ENCODE measurements around the gene GGT7. TPM values are rescaled to one million over a fixed set of nuclear protein-coding genes. Genes with fewer than 3 reads are reported as not detected.
"Not testable (repeated sequence)": the region's sequence is repeated elsewhere in the genome, so short reads cannot be mapped to it uniquely, and the experiment has no call there.

GGT7 gene
- total RNA-seq, 1 donor from 2014 or later: 25.5 TPM

DNA sequence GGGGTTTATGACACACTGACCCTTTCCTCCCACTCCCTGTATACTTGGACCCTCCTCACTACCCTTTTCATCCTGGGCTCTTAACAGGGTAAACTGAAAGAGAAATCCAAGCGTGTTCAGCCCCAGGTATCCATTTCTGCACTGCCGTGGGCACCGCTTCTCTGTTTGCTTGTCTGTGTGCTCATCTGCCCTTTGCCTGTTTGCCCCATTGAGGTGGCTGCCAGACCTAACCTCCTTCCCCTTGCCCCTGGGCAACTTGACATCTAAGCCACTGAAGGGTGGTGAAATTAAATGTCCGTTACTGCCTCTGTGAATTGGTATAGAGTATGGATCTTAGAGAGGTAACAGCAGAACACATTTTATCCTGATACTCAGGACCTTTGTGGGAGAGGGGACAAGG lies 42.5 kb upstream of the GGT7 start:
- H3K9me3 ChIP-seq: no peaks in the 10 kb centered on the region
- H3K4me3 ChIP-seq: no peak overlapping the region
- TF ChIP-seq, protein P1, sequence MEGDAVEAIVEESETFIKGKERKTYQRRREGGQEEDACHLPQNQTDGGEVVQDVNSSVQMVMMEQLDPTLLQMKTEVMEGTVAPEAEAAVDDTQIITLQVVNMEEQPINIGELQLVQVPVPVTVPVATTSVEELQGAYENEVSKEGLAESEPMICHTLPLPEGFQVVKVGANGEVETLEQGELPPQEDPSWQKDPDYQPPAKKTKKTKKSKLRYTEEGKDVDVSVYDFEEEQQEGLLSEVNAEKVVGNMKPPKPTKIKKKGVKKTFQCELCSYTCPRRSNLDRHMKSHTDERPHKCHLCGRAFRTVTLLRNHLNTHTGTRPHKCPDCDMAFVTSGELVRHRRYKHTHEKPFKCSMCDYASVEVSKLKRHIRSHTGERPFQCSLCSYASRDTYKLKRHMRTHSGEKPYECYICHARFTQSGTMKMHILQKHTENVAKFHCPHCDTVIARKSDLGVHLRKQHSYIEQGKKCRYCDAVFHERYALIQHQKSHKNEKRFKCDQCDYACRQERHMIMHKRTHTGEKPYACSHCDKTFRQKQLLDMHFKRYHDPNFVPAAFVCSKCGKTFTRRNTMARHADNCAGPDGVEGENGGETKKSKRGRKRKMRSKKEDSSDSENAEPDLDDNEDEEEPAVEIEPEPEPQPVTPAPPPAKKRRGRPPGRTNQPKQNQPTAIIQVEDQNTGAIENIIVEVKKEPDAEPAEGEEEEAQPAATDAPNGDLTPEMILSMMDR (IDR thresholded peaks at IDR 0.05): no peak
- H3K4me1 ChIP-seq: peaks cover 0 to 4% of the 10 kb centered on the region in 2 donors
- peaks cover 3 to 6% of the 10 kb centered on the region in 2 donors for H3K36me3 ChIP-seq
- DNase-seq (ENCODE audit: low spot score in 2 of 2): no peak
- H3K27ac ChIP-seq: no peak overlapping the region
- H3K27me3 ChIP-seq: no peaks in the 10 kb centered on the region
- intact Hi-C loops (cut with DNase I): no loop called here

DNA sequence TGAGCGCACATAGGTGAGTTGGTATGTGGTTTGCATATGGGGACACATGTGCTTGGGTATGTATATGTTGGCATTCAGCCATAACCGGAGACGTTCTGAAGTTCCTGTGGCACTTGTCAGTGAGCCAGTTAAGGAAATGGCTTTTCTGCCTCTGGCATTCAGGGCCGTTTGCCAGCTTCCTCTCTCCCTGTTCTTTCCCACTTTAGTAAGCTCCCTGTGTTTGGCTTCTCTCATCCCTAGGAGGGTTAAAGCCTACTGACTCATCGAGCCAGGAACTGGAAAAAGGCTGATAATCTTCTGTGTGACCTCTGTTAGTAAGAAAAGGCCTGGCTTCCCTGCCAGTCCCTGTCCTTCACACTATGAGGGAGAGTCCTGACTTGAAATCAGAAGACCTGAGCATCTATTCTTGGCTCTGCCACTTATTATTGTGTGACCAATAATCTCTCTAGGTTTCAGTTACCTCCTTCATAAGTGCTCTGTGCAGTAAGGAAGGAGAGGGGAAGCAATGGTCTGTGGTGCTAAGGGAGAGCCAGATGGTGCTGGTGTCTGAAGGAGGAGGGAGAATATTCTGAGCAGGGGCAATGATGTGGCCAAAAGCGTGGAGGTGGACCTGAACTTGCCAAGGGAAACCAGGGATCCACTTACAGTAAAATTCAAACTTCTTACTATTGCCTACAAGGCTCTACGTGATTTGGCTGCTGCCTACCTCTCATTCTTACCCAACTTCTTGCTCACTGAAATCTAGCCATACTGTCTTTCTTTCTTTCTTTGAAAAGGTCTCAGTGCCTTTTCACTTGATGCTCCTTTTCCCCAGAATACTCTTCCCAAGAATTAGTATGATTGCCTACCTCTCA lies 35.2 kb upstream of the GGT7 start:
- no peaks in the 10 kb centered on the region for H3K27me3 ChIP-seq
- H3K9me3 ChIP-seq: no peaks in the 10 kb centered on the region
- H3K36me3 ChIP-seq: no peaks in the 10 kb centered on the region
- peak in 1 of 2 donors; percentile 79 for DNase-seq (ENCODE audit: low spot score in 2 of 2)
- H3K4me1 ChIP-seq: peaks cover 6 to 28% of the 10 kb centered on the region in 2 donors
- H3K27ac ChIP-seq: peak overlapping the region; percentile 77 to 82
- TF ChIP-seq, protein P1 (IDR thresholded peaks at IDR 0.05): no peak
- no peak overlapping the region for H3K4me3 ChIP-seq
- intact Hi-C loops (cut with DNase I): loop anchor here (1.0 kb wide), 1 partner anchor 32 kb away; the partner anchor contains the start of gene ACSS2

DNA sequence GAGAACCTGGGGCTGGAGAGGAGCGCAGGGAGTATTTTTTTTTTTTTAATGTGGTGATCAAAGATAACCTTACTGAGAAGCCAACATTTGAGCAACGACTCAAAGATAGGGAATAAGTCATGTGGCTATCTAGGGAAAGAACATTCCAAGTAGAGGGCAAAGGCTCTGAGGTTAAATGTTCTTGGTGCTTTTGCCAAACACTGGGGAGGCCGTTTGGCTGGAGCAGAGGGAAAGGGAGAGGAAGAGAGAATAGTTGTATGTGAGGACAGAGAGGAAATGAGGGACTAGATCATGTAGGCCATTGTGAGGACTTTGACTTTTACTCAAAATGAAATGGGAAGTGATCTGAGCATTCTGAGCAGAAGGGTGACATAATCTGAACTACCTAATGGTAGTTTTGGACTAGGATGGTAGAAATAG lies 31.6 kb upstream of the GGT7 start:
- intact Hi-C loops (cut with DNase I): no loop called here
- DNase-seq (ENCODE audit: low spot score in 2 of 2): no peak
- Histone ChIP-seq H3K36me3 (no peaks in the 10 kb centered on the region), H3K9me3 (no peaks in the 10 kb centered on the region), H3K27me3 (no peaks in the 10 kb centered on the region), H3K27ac (peak overlapping the region; percentile 37 to 55), H3K4me1 (peaks cover 6 to 32% of the 10 kb centered on the region in 2 donors), H3K4me3 (no peak overlapping the region)
- TF ChIP-seq, protein P1 (IDR thresholded peaks at IDR 0.05): no peak

DNA sequence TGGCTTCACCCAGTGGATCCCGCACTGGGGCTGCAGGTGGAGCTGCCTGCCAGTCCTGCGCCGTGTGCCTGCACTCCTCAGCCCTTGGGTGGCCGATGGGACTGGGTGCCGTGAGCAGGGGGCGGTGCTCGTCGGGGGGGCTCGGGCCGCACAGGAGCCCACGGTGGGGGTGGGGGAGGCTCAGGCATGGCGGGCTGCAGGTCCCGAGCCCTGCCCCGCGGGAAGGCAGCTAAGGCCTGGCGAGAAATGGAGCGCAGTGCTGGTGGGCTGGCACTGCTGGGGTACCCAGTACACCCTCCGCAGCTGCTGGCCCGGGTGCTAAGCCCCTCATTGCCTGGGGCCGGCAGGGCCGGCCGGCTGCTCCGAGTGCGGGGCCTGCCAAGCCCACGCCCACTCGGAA lies 26.1 kb upstream of the GGT7 start:
- intact Hi-C loops (cut with DNase I); H3K27me3 ChIP-seq; H3K36me3 ChIP-seq; H3K27ac ChIP-seq; H3K9me3 ChIP-seq; DNase-seq (ENCODE audit: low spot score in 2 of 2); H3K4me3 ChIP-seq: not testable (repeated sequence)
- H3K4me1 ChIP-seq: peaks cover 5 to 20% of the 10 kb centered on the region in 2 donors

DNA sequence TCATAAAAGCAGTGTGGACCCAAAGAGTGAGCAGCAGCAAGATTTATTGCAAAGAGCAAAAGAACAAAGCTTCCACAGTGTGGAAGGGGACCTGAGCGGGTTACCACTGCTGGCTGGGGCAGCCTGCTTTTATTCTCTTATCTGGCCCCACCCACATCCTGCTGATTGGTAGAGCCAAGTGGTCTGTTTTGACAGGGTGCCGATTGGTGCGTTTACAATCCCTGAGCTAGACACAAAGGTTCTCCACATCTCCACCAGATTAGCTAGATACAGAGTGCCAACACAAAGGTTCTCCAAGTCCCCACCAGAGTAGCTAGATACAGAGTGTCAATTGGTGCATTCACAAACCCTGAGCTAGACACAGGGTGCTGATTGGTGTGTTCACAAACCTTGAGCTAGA lies 25.5 kb upstream of the GGT7 start:
- H3K4me3 ChIP-seq; H3K9me3 ChIP-seq; DNase-seq (ENCODE audit: low spot score in 2 of 2); H3K36me3 ChIP-seq; H3K27me3 ChIP-seq; H3K27ac ChIP-seq; intact Hi-C loops (cut with DNase I): not testable (repeated sequence)
- peaks cover 5 to 20% of the 10 kb centered on the region in 2 donors for H3K4me1 ChIP-seq

DNA sequence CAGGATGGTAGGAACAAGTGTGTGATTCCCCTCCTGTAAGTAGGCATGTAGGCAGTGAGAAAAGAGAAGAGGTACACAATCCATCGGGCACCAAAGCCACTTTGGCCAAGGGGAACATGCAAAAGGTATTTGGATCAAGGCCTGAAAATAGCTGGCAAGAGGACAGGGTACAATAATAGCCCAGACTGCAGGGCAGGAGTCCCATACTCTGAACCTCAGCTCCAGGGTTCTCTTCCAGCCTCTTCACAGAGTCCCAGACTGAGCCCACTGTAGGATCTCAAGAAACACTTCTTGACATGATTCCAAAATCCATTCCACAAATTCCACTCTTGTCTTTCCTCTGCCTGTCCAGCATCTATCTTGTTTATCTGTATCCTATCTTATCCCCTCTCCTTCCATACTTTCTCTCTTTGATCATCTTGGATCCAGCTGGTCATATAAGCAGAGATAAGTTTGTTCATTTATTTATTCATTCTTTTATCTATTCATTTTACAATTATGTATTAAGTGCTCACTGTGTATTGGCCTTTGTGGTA lies 23.5 kb upstream of the GGT7 start:
- TF ChIP-seq, protein P1 (IDR thresholded peaks at IDR 0.05): no peak
- Histone ChIP-seq H3K27me3 (no peaks in the 10 kb centered on the region), H3K36me3 (no peaks in the 10 kb centered on the region), H3K4me3 (peak overlapping the region in 1 of 2 donors; percentile 19), H3K9me3 (no peaks in the 10 kb centered on the region), H3K4me1 (peaks cover 5 to 29% of the 10 kb centered on the region in 2 donors), H3K27ac (peak overlapping the region; percentile 27 to 41)
- no peak for DNase-seq (ENCODE audit: low spot score in 2 of 2)
- intact Hi-C loops (cut with DNase I): no loop called here

Data from ascending aorta (tissue), 2 donors.